IMR-90 (cell line): ENCODE measurements around the gene WBP1. TPM values are rescaled to one million over a fixed set of nuclear protein-coding genes. Genes with fewer than 3 reads are reported as not detected.

Source experiments
- ATAC-seq: fragments of 200-7000 bp; cut with Tn5 transposase; 2 replicates; pipeline ENCODE4 v1.9.1; 2020; ENCODE audit warnings: low read depth, mild to moderate bottlenecking, moderate library complexity
- BruUV-seq: library from RNA; stranded (reverse); fragments of 400-500 nt; replicated peaks from 2 replicates; lab custom pipeline; 2021; lab: Mats Ljungman, UMichigan
- CTCF ChIA-PET: fragments of 300-600 bp; formaldehyde crosslinking; extraction: SDS; loops from one replicate; lab custom pipeline; 2021; ENCODE audit warnings: antibody characterized with exemption; lab: Yijun Ruan, JAX
- POLR2A ChIA-PET: fragments of 300-600 bp; sonication (Branson Sonifier 250); formaldehyde crosslinking; loops from one replicate; lab custom pipeline; 2022; ENCODE audit warnings: antibody characterized with exemption; ENCODE audit not compliant: unreplicated experiment; lab: Charles Lee
- DNase-seq: peaks from one replicate; pipeline ENCODE4 v3.0.0; 2013
- H2AFZ ChIP-seq: replicated peaks from 2 replicates; pipeline ENCODE3; 2013; ENCODE audit warnings: low read length, mild to moderate bottlenecking; ENCODE audit not compliant: poor library complexity
- H2AK5ac ChIP-seq: 2 replicates; pipeline ENCODE4 v1.6.1; 2013; ENCODE audit warnings: low read depth, low read length, inconsistent platforms
- H2AK9ac ChIP-seq: replicated peaks from 2 replicates; pipeline ENCODE3; 2013; ENCODE audit warnings: mild to moderate bottlenecking, low read depth, low read length, moderate library complexity; ENCODE audit not compliant: poor library complexity
- H2BK120ac ChIP-seq: 2 replicates; pipeline ENCODE4 v1.6.1; 2013; ENCODE audit warnings: low read depth, low read length, inconsistent platforms
- H2BK15ac ChIP-seq: 3 replicates; pipeline ENCODE4 v1.6.1; 2013; ENCODE audit warnings: low read depth, low read length, inconsistent platforms
- H2BK20ac ChIP-seq: 2 replicates; pipeline ENCODE4 v1.6.1; 2013; ENCODE audit warnings: low read depth, mild to moderate bottlenecking, inconsistent platforms, low read length, moderate library complexity
- H2BK5ac ChIP-seq: 2 replicates; pipeline ENCODE4 v1.6.1; 2013; ENCODE audit warnings: mild to moderate bottlenecking, low read depth, low read length, inconsistent platforms; ENCODE audit not compliant: poor library complexity, severe bottlenecking
- H3K14ac ChIP-seq: replicated peaks from 2 replicates; pipeline ENCODE4 v1.6.1; 2013; ENCODE audit warnings: low read depth, low read length, inconsistent platforms
- H3K18ac ChIP-seq: 2 replicates; pipeline ENCODE4 v1.6.1; 2013; ENCODE audit warnings: low read depth, low read length, control low read depth
- H3K23ac ChIP-seq: 2 replicates; pipeline ENCODE4 v1.6.1; 2013; ENCODE audit warnings: low read depth, low read length, inconsistent platforms
- H3K27ac ChIP-seq: 2 replicates; pipeline ENCODE4 v1.5.1; 2013; ENCODE audit warnings: mild to moderate bottlenecking, control low read depth, low read length; ENCODE audit not compliant: insufficient read depth
- H3K27me3 ChIP-seq: 2 replicates; pipeline ENCODE4 v1.6.1; 2013; ENCODE audit warnings: low read length; ENCODE audit not compliant: control insufficient read depth, insufficient read depth
- H3K36me3 ChIP-seq: 2 replicates; pipeline ENCODE4 v1.6.1; 2013; ENCODE audit warnings: low read length, mixed read lengths; ENCODE audit not compliant: control insufficient read depth, insufficient read depth
- H3K4ac ChIP-seq: 2 replicates; pipeline ENCODE4 v1.6.1; 2013; ENCODE audit warnings: low read depth, low read length, inconsistent platforms
- H3K4me1 ChIP-seq: 2 replicates; pipeline ENCODE4 v1.6.1; 2013; ENCODE audit warnings: low read length, mixed read lengths; ENCODE audit not compliant: control insufficient read depth, insufficient read depth
- H3K4me2 ChIP-seq: 2 replicates; pipeline ENCODE4 v1.6.1; 2013; ENCODE audit warnings: low read depth, mild to moderate bottlenecking, control low read depth, low read length, moderate library complexity
- H3K4me3 ChIP-seq: 2 replicates; pipeline ENCODE4 v1.5.1; 2013; ENCODE audit warnings: low read depth, mild to moderate bottlenecking, control low read depth, low read length, moderate library complexity; ENCODE audit not compliant: insufficient read depth
- H3K56ac ChIP-seq: 2 replicates; pipeline ENCODE4 v1.6.1; 2013; ENCODE audit warnings: low read length, inconsistent platforms; ENCODE audit not compliant: insufficient read depth; ENCODE audit errors: extremely low read depth
- H3K79me1 ChIP-seq, 2 experiments: 2 replicates each; pipeline ENCODE4 v1.6.1; 2013; ENCODE audit warnings: low read length in 2 of 2, inconsistent platforms in 1 of 2, low read depth in 1 of 2
- H3K9ac ChIP-seq: 2 replicates; pipeline ENCODE4 v1.6.1; 2013; ENCODE audit warnings: low read depth, low read length, control low read depth
- H3K9me1 ChIP-seq: 2 replicates; pipeline ENCODE4 v1.6.1; 2013; ENCODE audit warnings: low read length, inconsistent platforms; ENCODE audit not compliant: insufficient read depth
- H3K9me3 ChIP-seq: 2 replicates; pipeline ENCODE4 v1.6.1; 2013; ENCODE audit warnings: low read length; ENCODE audit not compliant: control insufficient read depth, insufficient read depth
- H4K20me1 ChIP-seq: 2 replicates; pipeline ENCODE4 v1.6.1; 2013; ENCODE audit warnings: low read length, inconsistent platforms; ENCODE audit not compliant: insufficient read depth
- H4K5ac ChIP-seq: 2 replicates; pipeline ENCODE4 v1.6.1; 2013; ENCODE audit warnings: mild to moderate bottlenecking, low read depth, low read length, control low read depth
- H4K8ac ChIP-seq, 2 experiments: 2 replicates each; pipeline ENCODE4 v1.6.1; 2013; ENCODE audit warnings: low read depth in 2 of 2, low read length in 2 of 2, control low read depth in 1 of 2, inconsistent platforms in 1 of 2
- H4K91ac ChIP-seq: 2 replicates; pipeline ENCODE4 v1.6.1; 2013; ENCODE audit warnings: low read depth, low read length, inconsistent platforms; ENCODE audit not compliant: insufficient read depth
- CEBPB ChIP-seq: IDR thresholded peaks from 2 replicates; pipeline ENCODE4 v1.6.1; 2012; ENCODE audit warnings: low read depth, low read length, improper control_type of control experiment
- MXI1 ChIP-seq: IDR thresholded peaks from 2 replicates; pipeline ENCODE4 v1.6.1; 2012; ENCODE audit warnings: low read depth, mild to moderate bottlenecking, low read length, moderate library complexity, borderline replicate concordance
- SMC3 ChIP-seq: fragments of 150-350 bp; IDR thresholded peaks from 2 replicates; pipeline ENCODE4 v1.6.1; 2016; ENCODE audit warnings: low read depth, mild to moderate bottlenecking, antibody characterized with exemption, low read length, moderate library complexity
- WGBS, 2 experiments: methylation state at CpG; one replicate each; pipeline versions ENCODE4 v1.1.5 to v1.1.7; 2013; ENCODE audit warnings: missing lambda C conversion rate in 2 of 2; ENCODE audit not compliant: insufficient read length in 1 of 2; ENCODE audit errors: extremely low coverage in 2 of 2; 5-methylcytosine and 5-hydroxymethylcytosine counted together
- dilution Hi-C: fragments of 300-500 bp; cut with HindIII; formaldehyde crosslinking; loops from one replicate; pipeline ENCODE4 v1.14.3; 2018; ENCODE audit warnings: low sequenced_read_pairs; ENCODE audit not compliant: unreplicated experiment
- in situ Hi-C: fragments of 300-500 bp; cut with MboI; formaldehyde crosslinking; loops from 3 replicates; pipeline ENCODE4 v1.14.3; 2019; ENCODE audit warnings: low sequenced_read_pairs, inconsistent platforms, mixed read lengths
- intact Hi-C: fragments of 100-400 bp; cut with micrococcal nuclease; formaldehyde crosslinking; loops from 2 replicates; pipeline ENCODE4 v1.10.0; 2022
- polyA plus RNA-seq, 3 experiments: library from polyadenylated mRNA; depleted of rRNA; stranded (reverse); fragments of >200 nt; gene quantifications; 2 replicates each; pipeline ENCODE4 v1.2.3, GENCODE V29; 2012; ENCODE audit warnings: low replicate concordance in 1 of 3
- total RNA-seq: library from RNA; depleted of rRNA; stranded (reverse); fragments of >200 nt; gene quantifications from 2 replicates; pipeline ENCODE4 v1.2.3, GENCODE V29; 2012

Gene WBP1
- total and polyA plus RNA-seq, 2 of the 4 experiments (the other 2 are of a cell fraction): 22.9 to 78.5 TPM

- ChIA-PET POLR2A (interaction anchor here (0.6 to 1.0 kb wide), 2 partner anchors 9 to 29 kb away, joined by 5 to 7 read pairs; partner anchors contain the start of gene MRPL53), CTCF (interaction anchor here (1.5 to 3.4 kb wide), 2 partner anchors 96 to 107 kb away, joined by 4 to 17 read pairs; no protein-coding TSS in a partner anchor)
- intact Hi-C loops: no loop called here
- Histone ChIP-seq H2BK5ac (peak overlapping the region; percentile 83), H3K27ac (peak overlapping the region; percentile 87), H3K4me2 (peak overlapping the region; percentile 97), H3K4ac (peak overlapping the region; percentile 50; the same call in 1 of the 2 replicates), H3K79me1 (peaks cover 19 to 70% of the 10 kb centered on the region in 2 experiments), H4K20me1 (peaks cover 3% of the 10 kb centered on the region; the same call in 1 of the 2 replicates), H4K8ac (peak overlapping the region; percentile 79 to 88; a peak in 2 of 4 replicates), H2AFZ (peak overlapping the region; percentile 100), H2AK5ac (peak overlapping the region; percentile 66; the same call in 1 of the 2 replicates), H3K23ac (peak overlapping the region; percentile 35; the same call in 1 of the 2 replicates), H4K91ac (peak overlapping the region; percentile 79; the same call in 1 of the 2 replicates), H3K9me3 (no peaks in the 10 kb centered on the region), H3K14ac (peak overlapping the region; percentile 69; the same call in 1 of the 2 replicates), H3K56ac (no peak overlapping the region), H3K36me3 (peaks cover 16% of the 10 kb centered on the region), H3K4me1 (peaks cover 11% of the 10 kb centered on the region), H2BK20ac (no peak overlapping the region), H3K9me1 (peaks cover 9% of the 10 kb centered on the region; the same call in 1 of the 2 replicates), H3K4me3 (peak overlapping the region; percentile 80), H3K27me3 (no peaks in the 10 kb centered on the region), H4K5ac (peak overlapping the region; percentile 5; the same call in 1 of the 2 replicates), H3K18ac (no peak overlapping the region), H2BK120ac (no peak overlapping the region), H2BK15ac (no peak overlapping the region), H2AK9ac (peak overlapping the region; percentile 99), H3K9ac (peak overlapping the region; percentile 76)
- ATAC-seq: no peak
- DNase-seq: no peak
- WGBS, 2 experiments: no CpG with 5 or more reads among the region's 3 CpGs
- no TSS peak for BruUV-seq
- dilution Hi-C loops: no loop called here
- in situ Hi-C loops: loop anchor here (5.0 to 25.0 kb wide), 2 partner anchors 96 to 381 kb away; no protein-coding TSS in a partner anchor
- TF ChIP-seq MXI1 (peak; percentile 47; the same call in 1 of the 2 replicates), SMC3 (no peak), CEBPB (peak; percentile 61; the same call in 1 of the 2 replicates)
Measured at GRCh38 chr2:74481431-74481830, 23.2 kb downstream of the WBP1 start.
